DMS114 treated with DMSO at 0.1 percent for 48 hours (cell line): Measurements from ENCODE around the gene TNFSF15.
"Not testable (repeated sequence)": the region's sequence is repeated elsewhere in the genome, so short reads cannot be mapped to it uniquely, and the experiment has no call there.

Source experiments
- DNase-seq: peaks from one replicate; lab custom pipeline; 2025; ENCODE audit not compliant: unreplicated experiment; lab: John Stamatoyannopoulos, UW

Gene TNFSF15

GRCh38 chr9:114757395-114757794 lies 48.4 kb downstream of the TNFSF15 start:
- no peak for DNase-seq

- no peak for DNase-seq
Observed at GRCh38 chr9:114756920-114757319, 48.9 kb downstream of the TNFSF15 start.

DNA sequence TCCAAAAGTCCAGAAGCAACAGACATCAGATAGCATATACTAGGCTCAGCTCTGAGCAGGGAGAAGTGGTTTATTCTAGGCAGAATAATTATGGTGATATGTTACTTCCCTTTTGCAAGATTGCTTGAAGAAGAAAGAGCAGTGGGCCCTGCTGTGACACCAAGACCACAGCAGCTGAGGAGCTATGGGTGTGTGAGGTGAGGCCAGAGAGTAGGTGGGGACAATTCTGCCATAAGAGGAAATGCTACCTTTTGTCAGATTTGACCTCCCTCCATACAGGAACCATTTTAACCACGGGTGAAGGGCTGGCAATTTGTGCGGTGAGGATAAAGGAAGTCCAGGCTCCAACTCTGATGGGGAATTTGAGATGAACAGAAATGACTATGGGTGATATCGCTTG lies 51.3 kb downstream of the TNFSF15 start:
- DNase-seq: no peak

- DNase-seq: no peak
Observed at GRCh38 chr9:114746591-114747346, 59.1 kb downstream of the TNFSF15 start.

DNA sequence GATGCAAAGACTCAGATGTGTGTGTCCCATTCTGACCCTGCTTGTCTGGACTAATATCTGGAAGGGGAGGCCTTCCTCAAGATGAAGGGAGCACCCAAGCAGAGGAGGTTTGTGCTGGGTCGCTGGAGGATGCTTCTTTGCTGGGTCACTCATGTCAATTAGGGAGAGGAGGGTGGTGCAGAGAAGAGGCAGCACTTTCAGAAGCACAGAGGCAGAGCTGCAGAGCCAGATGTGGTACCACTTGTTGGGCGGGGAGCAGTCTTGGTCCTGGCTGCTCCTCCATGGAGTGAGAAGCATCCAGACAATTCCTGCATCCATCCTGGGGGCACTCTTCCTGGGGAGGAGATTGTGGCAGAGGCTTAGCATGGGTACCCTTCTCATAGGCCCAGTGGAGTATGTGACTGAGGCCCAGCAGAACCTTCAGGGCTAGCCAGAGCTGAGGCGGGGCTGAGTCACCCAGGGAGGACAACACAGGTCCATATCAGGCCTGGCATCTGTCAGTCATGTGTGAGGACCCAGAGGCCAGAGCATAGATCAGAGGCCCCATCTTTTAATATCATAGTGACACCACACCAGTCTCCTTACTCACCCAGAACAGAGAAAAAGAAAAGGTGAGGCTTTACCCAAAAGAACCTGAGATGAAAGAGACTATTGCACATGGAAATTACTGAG lies 59.8 kb downstream of the TNFSF15 start:
- DNase-seq: no peak

- no peak for DNase-seq
Observed at GRCh38 chr9:114745108-114745848, 60.6 kb downstream of the TNFSF15 start.

- DNase-seq: no peak
Observed at GRCh38 chr9:114743446-114743845, 62.4 kb downstream of the TNFSF15 start.

DNA sequence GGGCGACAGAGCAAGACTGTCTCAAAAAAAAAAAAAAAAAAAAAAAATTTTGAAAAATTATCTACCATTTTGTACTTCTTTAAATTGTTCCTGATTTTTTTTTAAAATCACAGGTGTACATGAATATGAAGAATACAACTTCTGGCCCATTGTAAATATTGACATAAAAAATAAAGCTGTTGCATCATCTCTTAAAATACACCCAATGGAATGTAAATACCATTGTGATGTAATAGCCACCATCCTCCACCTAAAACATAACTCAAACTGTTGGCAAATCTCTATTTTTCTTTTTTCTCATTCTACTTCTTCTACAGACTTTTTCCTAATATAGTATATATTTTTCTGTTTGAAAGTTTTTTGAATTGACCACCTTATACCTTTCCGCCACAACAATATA lies 62.9 kb downstream of the TNFSF15 start:
- no peak for DNase-seq

DNA sequence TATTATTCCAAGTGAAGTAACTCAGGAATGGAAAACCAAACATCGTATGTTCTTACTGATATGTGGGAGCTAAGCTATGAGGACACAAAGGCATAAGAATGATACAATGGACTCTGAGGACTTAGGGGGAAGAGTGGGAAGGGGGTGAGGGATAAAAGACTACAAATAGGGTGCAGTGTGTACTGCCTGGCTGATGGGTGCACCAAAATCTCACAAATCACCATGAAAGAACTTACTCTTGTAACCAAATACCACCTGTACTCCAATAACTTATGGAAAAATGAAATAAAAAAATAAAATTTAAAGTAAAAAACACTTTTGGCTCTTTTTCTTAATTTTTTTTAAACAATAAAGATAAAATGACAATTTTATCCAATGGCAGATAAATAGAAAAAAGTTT lies 64.3 kb downstream of the TNFSF15 start:
- not testable (repeated sequence) for DNase-seq

DNA sequence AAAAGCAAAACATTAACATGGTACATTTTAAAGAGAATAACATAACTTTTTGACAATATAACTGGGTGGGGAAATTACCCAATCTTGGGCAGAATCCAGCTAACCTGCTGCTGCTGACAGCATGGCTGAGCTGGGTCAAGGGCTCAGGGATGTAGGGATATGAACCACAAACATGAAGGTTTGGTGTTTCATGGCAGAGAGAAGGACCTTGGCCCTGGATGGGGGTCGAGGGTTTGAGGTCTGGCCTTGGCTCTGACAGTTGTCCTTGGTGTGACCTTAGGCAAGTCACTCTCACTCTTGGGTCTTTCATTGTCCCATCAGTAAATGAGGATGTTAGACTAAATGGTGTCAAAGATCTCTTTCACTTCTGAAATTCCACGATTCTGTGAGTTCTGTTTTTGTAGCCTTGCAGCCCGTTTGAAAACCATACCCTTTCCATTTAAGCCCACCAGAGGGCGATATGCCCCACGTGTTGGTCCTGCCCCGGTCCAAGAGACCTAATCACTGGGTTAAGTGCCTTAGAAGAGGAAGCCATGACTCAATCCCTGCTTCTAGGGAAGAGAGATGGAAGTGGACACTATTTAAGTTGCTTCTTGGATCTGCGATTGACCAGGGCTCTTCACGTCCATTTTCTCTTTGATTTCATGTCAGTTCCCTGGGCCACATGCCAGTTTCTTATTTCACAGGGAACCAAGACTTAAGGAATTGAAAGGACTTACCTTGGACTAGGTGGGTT lies 67.1 kb downstream of the TNFSF15 start:
- DNase-seq: peak; percentile 6

DNA sequence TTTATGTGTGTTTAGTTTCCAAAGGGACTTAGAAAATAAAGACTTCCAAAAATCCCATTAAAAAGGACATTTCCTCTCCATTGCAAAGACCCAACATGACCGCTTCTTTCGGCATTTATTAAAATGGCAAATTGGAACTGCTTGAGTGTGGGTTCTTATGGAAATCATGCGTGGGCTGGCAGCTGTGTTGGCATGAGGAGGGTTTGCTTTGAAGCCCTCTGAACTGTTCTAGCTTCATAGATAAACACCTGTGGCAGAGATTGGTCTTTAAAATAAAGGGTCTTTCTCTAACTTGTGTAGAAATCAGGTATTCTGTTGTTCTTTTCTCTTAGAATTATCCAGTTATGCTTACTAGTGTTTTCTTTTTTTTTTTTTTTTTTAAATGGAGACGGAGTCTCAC lies 68.0 kb downstream of the TNFSF15 start:
- DNase-seq: no peak

- no peak for DNase-seq
Observed at GRCh38 chr9:114737118-114737517, 68.7 kb downstream of the TNFSF15 start.

- no peak for DNase-seq
Observed at GRCh38 chr9:114735704-114736103, 70.1 kb downstream of the TNFSF15 start.

GRCh38 chr9:114735139-114735538 lies 70.7 kb downstream of the TNFSF15 start:
- not testable (repeated sequence) for DNase-seq
